ENCODE measurements around the gene AGBL1.
A peak's percentile ranks its signal among the peaks of the same experiment; 100 is the strongest.

Gene AGBL1

DNA sequence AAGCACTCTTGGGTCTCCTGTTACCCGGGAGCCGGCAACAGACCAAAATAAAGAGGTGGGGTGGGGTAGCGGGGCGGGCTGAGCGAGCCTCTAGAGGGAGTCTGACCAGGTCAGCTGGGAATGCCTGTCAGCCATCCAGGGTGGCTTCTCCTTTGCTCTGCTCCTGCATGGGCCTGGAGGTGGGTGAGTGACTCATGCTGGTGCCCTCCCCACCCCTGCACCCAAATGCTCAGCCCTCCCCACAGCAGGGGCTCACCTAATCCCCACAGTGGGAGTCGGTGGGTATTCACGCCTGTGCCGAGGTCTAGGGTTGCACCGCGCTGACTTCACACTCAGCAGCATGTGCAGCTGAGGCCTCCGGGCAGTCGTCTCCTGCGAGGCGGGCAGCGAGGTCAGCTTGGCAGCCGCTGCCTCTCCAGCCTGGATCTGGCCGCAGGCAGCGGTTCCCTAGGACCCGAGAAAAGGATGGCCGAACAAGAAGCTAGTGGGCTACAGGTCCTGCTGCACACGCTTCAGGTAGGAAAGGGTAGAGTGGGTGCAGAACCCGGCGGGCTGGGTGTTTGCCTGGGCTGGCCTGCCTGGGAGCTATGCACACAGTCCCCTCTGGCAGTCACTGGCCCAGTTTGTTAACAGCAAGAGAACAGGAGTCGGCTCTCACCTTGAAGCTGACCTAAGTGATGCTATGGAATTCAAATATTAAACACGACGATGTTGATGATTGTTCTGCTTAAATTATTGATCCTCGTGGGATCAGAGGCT lies at the start of gene AGBL1:
TSS of gene AGBL1 (plus strand) at position 364 of the 759 bp plus-strand sequence.
- DNase-seq: no peak

DNA sequence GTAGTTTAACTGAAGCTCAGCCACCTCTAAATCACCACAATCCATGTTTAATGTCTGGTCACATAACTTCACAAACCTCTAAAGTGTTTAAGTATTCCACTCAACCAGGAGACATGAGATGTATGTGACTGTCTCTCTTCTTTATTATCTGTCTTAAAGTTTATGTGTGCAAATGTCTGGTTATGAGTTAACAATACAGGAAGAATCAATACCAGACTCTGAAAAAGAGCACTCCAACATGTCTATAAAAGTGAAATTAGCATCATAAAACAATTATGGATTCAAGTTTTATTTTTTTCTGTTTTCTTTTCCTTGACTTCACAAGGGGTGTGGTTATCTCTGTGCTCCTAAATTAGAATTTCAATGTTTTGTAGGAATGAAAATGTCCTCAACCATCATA lies 44.8 kb upstream of the AGBL1 start:
- DNase-seq: no peak

DNA sequence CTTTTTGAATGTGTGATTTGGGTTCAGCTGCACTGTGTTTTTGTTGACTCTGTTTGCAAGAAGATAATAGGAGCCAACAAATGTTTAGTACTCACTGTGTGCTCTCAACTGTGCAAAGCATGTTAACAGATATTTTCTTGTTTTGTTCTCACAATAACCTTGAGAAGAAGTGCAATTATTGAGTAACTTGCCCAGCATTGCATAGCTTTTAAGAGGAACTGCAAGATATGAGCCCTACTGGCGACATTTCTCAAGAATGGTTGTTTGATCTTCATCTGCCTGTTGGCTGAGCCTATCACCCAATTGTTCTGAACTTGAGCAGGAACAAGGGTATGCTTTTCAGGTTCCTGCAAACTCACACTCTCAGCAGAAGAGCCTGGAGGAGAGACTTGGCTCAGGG lies 43.4 kb upstream of the AGBL1 start:
- no peak for DNase-seq

DNA sequence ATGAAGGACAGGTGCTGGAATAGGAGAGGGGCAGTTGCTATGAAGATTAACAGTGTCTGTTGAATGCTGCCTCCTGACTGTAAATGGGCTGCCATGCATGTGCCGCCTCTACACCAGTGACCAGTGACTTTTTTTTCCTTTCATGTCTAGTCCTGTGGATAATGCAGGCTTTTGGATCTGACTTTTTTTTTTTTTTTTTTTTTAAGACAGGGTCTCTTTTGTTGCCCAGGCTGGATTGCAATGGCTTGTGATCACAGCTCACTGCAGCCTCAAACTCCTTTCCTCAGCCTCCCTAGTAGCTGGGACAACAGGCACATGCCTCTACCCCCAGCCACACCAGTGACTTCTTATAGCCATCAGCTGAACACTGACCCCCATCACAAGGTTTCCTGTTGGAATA lies 41.2 kb upstream of the AGBL1 start:
- no peak for DNase-seq

- DNase-seq: no peak
Observed at GRCh38 chr15:86040356-86041033, 39.2 kb upstream of the AGBL1 start.

- DNase-seq: no peak
Observed at GRCh38 chr15:86041399-86041798, 38.3 kb upstream of the AGBL1 start.

GRCh38 chr15:86042226-86042625 lies 37.4 kb upstream of the AGBL1 start:
- no peak for DNase-seq

- DNase-seq: no peak
Observed at GRCh38 chr15:86044981-86045380, 34.7 kb upstream of the AGBL1 start.

GRCh38 chr15:86054338-86054737 lies 25.3 kb upstream of the AGBL1 start:
- DNase-seq: no peak

GRCh38 chr15:86055688-86056087 lies 24.0 kb upstream of the AGBL1 start:
- DNase-seq: peak; percentile 30

DNA sequence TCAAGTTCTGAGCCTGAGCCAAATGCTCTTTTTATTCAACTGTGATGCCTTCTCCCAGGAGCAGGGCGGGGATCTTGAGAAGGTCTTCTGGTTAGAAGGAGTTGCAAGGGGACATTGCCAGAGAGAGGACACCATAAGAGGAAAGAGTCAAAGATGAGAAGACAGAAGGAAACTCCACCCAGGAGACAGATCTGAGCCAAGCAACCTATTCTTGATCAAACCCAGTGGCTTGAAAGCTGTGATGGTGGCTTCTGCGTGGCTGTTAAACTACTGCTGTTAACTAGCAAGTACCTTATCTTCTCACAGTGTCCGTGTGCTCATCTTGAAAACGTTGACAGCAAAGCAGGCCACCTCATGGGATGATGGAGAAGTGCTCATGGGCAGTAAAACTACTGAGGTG lies 19.8 kb upstream of the AGBL1 start:
- no peak for DNase-seq

DNA sequence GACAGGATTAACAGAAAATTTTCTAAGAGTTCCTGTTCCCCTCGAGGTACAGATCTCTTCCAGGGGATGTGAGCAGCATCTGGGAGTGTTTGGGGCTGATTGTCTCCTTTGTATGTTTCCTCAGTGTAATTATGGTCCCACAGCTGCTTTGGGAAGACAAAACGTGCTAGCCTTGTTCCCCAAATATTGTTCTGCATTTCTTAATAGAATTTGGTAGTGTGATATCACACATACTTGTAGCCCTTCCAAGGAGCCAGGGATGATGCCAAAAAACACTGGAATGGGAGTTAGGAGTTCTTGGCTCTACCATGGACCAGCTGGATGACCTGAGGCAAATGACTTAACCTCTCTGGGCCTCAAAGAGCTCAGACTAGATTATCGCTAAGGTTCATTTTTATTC lies 19.0 kb upstream of the AGBL1 start:
- DNase-seq: no peak

GRCh38 chr15:86061581-86061980 lies 18.1 kb upstream of the AGBL1 start:
- DNase-seq: no peak

DNA sequence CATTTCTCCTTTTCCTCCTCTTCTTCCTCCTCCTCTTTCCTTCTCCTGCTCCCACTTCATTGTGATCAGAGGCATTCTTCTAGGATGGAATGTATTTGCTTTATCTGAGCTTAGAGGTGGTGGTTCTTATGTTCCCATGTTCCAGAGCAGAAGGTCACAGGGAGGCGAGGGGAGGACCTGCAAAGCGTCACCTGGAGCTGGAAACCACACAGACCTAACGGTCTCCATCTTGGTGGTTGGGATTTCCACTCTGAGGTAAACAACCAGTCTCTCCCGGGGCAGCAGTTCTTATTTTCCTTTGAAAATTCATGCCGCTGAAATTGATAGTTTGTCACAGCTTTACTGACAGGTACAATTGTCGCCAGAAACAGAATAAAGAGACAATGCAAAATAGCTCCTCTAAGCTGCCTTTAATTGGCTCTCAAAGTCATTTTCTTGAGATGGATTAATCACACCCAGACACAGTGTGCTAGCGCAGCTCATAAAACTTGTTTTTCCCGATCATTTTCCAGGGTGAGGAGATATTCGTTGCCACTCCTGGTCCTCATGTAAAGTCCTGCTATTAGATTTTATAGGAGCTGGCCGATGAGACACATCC lies 16.9 kb upstream of the AGBL1 start:
- DNase-seq: no peak

DNA sequence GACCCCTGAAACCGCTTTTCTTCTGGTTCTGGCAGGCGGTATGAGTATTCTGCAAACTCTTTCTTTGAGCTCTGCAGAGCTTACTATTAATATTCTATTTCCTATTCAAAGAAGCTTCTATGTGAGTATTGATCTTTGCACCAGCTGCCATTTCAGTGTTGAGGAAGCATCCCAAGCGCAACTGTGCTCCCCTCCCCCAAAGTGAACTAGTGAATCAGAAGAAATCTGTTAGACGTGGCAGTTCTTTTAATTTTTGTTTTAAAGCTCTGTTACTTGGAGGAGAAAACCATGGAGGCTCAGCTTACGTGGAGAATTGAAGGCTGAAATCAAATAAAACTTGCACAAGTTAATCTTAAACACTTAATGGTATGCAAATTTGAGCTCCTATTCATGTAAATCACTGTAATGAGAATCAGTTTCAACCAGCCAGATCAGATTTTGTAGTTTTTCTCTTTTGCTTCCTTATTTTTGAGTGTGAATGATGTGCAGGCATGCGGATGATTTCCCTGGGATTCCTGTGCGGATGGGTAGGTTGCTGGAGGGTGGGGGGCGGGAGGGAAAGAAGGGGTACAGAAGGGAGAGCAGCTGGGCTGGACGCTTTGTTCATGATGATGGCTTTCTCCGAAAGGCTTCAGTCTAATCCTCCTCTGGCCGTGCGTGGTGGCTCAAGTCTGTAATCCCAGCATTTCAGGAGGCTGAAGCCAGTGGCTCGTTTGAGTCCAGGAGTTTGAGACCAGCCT lies 16.1 kb upstream of the AGBL1 start:
- DNase-seq: no peak

GRCh38 chr15:86064326-86064725 lies 15.3 kb upstream of the AGBL1 start:
- DNase-seq: no peak

DNA sequence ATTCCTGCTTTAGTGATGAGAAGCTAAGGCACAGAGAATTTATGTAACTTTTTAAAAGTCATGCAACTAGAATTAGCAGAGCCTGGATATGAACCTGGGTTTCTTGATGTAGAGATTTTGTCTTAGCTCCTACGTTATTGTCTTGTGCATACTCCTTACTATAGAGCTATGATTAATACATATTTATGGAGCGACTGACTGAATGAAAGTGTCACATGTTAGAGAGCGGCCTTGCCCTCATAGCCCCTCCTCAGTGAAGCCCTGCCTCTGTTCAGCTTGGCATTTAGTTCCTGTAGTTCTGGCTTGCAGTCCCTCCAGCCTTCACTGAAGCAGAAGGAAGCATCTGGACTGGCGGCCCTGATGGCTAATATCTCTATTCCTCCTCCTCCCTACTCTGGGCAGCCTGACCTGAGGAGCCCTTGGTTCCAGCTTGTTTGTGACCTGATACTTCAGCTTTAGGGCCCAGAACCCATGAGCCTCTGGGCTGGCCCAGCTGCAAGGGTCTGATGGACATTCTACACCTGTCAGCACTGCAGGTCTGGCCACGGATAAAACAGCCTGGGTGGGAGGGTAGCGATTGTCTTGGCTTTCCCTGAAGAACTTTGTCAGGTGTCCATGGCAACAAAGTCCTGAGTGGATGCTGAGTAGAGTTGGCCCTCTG lies 13.4 kb upstream of the AGBL1 start:
- no peak for DNase-seq

GRCh38 chr15:86073281-86073680 lies 6.4 kb upstream of the AGBL1 start:
- DNase-seq: no peak

GRCh38 chr15:86076468-86076867 lies 3.2 kb upstream of the AGBL1 start:
- no peak for DNase-seq

- no peak for DNase-seq
Observed at GRCh38 chr15:86077070-86077469, 2.6 kb upstream of the AGBL1 start.

DNA sequence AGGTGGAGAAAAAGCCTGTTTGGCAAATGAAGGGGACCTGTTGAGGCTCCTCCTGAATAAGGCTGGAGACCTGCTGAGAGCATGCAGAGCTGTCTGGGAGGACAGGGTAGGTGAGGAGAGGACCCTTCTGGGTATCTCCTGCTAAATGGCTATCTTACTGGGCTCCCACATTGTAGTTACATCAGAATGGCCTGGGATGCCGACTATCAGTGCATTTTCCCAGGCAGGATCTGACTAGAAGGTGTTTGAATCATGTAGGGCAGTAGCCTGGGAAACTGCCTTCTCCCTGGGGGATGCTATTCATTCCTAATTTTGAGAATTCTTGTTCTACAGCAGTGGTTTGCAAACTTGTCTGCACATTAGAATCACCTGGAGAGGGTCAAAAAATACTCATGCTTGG lies 631 bp downstream of the AGBL1 start:
- no peak for DNase-seq

DNA sequence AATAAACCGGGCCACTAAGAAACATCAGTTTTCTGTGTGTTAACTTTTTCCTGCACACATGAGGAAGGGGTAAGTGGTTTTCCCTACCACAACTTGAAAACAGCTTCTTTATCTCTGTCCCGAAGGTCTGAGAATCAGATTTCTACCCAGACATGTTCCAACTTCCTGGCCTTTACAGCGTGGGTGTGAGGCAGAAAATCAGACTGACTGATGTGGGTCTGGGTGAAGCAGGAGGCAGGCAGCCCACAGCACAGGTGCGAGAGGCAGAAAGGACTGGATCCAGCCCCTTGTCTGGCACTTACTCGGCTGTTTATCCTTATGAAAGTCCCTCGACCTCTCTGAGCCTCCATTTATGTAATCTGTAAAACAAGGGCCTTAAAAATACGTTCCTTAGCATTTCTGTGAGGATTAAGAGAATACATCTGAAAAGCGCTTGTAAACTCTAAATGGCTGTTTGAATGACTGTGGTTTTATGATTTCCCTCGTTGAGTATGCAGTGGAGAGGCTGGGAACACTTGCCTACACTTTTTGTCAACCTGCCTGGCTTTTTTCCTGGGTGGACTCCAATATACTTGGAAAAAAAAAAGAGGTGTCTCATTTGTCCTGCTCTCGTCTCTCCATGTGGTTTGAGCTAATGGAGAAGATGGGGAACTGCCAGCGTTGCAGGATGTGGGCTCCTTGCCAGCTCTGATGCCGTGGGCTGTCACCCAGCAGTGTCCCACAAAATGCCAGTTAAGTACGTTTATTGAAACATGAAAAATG lies 3.1 kb downstream of the AGBL1 start:
- no peak for DNase-seq

Measured in NCI-H510A treated with DMSO at 0.1 percent for 48 hours (cell line).